Mammary epithelial cell (primary cell): ENCODE measurements around the gene ATAD1.

ENCODE experiments used
- EZH2 ChIP-seq: IDR thresholded peaks from 2 replicates; pipeline ENCODE4 v1.6.1; 2012; ENCODE audit warnings: low read length, inconsistent platforms, borderline replicate concordance
- TF ChIP-seq, protein P1 (sequence below), 2 donors: IDR thresholded peaks in 1 of 2; conservative IDR thresholded peaks in 1 of 2; 2 replicates each; pipeline ENCODE4 v1.5.1; 2011 to 2012; ENCODE audit warnings: inconsistent platforms in 2 of 2, low read length in 2 of 2, mild to moderate bottlenecking in 2 of 2, control low read depth in 1 of 2, low read depth in 1 of 2; ENCODE audit not compliant: insufficient read depth in 1 of 2; ENCODE audit errors: extremely low read depth in 1 of 2

DNA sequence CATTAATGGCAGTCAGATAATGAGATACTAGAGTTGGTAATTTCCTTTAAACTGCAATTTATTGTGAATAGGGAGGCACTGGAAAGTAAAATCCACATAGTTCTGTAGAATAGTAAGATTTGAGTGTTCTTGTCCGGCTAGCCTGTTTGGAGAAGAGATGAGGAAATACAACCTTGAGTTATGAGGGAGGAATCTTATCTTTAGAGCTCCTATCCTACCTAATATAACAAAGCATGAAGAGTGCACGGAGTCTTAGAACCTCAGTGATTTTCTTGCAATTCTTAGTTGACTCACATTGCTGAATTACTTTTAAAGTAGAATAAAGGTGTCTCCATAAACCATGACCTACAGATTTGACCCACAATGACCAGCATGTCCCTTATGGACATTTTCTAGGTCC, 73.4 kb downstream of the ATAD1 start:
- TF ChIP-seq, protein P1, sequence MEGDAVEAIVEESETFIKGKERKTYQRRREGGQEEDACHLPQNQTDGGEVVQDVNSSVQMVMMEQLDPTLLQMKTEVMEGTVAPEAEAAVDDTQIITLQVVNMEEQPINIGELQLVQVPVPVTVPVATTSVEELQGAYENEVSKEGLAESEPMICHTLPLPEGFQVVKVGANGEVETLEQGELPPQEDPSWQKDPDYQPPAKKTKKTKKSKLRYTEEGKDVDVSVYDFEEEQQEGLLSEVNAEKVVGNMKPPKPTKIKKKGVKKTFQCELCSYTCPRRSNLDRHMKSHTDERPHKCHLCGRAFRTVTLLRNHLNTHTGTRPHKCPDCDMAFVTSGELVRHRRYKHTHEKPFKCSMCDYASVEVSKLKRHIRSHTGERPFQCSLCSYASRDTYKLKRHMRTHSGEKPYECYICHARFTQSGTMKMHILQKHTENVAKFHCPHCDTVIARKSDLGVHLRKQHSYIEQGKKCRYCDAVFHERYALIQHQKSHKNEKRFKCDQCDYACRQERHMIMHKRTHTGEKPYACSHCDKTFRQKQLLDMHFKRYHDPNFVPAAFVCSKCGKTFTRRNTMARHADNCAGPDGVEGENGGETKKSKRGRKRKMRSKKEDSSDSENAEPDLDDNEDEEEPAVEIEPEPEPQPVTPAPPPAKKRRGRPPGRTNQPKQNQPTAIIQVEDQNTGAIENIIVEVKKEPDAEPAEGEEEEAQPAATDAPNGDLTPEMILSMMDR (conservative IDR thresholded peaks at IDR 0.05 in 1 of 2, IDR thresholded peaks at IDR 0.05 in 1 of 2; ENCODE audit: extremely low read depth in 1 of 2, insufficient read depth in 1 of 2, low read depth in 1 of 2, low read length in 2 of 2) = no peak
- no peak for TF ChIP-seq EZH2
